HG03460 (cell line): ENCODE data around the gene BICDL1.
A peak's percentile ranks its signal among the peaks of the same experiment; 100 is the strongest.
"Not testable (repeated sequence)": the region's sequence is repeated elsewhere in the genome, so short reads cannot be mapped to it uniquely, and the experiment has no call there.

ENCODE experiments used
- ATAC-seq: cut with Tn5 transposase; IDR thresholded peaks from one replicate; pipeline ENCODE4 v1.9.1; 2021; ENCODE audit not compliant: unreplicated experiment

BICDL1 gene

GRCh38 chr12:119998471-119999245, 9.6 kb downstream of the BICDL1 start:
- no peak for ATAC-seq

- no peak for ATAC-seq
Observed at GRCh38 chr12:120000556-120000955, 11.5 kb downstream of the BICDL1 start.

DNA sequence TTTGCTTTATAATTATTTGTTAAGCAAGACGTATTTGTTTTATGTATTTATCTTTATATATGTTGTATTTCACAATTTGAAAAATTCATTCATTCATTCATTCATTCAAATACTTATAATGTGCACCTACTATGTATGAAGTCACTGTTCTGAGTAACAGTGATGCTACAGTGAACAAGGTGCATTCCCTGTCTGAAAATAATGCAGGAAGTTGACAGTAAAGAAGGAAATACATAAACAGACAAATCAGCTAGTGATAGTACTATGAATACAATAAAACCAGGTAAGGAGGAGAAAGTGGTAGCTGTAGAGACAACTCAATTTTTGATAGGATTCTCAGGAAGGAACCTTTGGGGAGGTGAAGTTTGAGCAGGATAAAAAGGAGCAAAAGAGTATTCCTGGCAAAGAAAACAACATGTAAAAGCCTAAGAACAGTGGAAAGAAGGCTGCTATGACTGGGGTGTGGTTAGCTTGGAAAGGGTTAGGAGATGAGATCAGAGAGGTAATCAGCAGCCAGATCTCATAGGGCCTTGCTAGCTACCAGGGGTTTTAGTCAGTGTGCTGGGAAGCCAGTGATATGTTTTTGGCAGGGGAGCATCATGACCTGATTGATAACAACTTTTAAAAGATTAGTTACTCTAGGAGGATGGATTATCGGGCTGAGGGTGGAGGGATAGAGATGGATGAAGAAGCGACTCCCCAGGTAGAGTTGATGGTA, 17.4 kb downstream of the BICDL1 start:
- no peak for ATAC-seq

DNA sequence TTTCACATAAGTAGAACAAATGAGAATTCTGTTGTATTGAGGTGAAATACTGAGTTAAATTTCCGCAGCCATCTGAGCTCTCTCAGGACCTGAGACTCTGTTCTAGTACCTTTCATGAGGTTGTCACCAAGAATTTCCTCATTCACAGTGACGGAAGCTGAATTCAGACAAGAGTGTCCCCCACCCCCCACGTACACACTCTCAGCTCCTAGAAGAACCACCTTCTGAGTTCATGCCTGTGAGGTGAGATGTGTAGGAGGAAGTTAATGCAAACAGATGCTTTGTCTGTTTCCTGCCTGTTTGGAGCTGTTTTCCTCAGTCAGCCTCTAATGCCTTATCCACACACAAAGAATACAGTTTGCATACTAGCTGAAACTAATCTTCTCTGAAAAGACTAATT, 18.2 kb downstream of the BICDL1 start:
- no peak for ATAC-seq

DNA sequence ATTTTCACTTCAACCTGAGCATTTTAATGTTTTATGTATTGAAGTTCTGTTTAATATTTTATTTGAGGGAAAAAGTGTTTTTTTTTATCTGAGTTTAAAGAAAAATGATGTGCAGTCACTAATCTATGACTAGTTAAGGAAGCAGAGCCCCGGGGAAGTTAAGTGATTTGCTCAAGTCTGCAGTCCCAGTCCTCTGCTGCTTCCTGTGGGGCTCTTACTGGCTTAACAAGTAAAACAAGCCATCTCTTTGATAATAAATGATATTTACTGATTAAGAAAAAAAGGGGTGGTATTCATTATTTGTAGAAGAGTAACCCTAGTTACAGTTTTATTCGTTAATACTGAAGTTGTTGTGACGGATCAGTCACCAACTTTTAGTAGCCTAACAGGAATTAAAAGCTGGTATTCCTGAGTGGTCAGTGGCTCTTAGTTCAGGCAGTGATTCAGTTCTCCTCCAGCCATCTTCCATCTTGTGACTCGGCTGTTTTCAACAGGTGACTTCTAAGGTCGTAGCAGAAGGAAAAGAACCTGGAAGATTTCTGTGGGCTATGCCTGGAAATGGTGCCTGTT, 21.7 kb downstream of the BICDL1 start:
- no peak for ATAC-seq

GRCh38 chr12:120012067-120012621, 23.1 kb downstream of the BICDL1 start:
- peak; percentile 69 for ATAC-seq

GRCh38 chr12:120013659-120014380, 24.8 kb downstream of the BICDL1 start:
- peak; percentile 60 for ATAC-seq

DNA sequence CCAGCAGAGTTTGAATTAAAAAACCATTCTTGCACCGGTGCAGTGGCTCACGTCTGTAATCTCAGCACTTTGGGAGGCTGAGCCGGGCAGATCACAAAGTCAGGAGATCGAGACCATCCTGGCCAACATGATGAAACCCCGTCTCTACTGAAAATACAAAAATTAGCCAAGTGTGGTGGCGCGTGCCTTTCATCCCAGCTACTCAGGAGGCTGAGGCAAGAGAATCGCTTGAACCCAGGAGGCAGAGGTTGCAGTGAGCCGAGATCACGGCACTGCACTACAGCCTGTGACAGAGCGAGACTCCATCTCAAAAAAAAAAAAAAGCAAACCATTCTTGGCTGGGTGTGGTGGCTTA, 25.3 kb downstream of the BICDL1 start:
- not testable (repeated sequence) for ATAC-seq

- ATAC-seq = no peak
Observed at GRCh38 chr12:120015313-120015712, 26.3 kb downstream of the BICDL1 start.

GRCh38 chr12:120016199-120016598, 27.2 kb downstream of the BICDL1 start:
- not testable (repeated sequence) for ATAC-seq

- no peak for ATAC-seq
Observed at GRCh38 chr12:120019197-120019596, 30.2 kb downstream of the BICDL1 start.

- no peak for ATAC-seq
Observed at GRCh38 chr12:120019938-120020337, 30.9 kb downstream of the BICDL1 start.

DNA sequence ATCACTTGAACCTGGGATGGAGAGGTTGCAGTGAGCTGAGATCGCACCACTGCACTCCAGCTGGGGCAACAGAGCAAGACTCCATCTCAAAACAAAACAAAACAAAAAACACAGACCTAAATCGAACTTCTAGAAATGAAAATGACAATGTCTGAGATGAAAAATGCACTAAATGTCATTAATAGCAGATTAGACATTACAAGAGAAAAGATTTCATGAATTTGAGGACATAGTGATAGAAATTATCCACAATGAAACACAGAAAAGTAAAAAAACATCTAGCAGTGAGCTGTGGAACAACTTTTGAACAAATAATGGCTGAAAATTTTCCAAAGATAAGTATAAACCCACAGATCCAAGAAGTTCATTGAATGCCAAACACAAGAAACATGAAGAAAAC, 35.2 kb downstream of the BICDL1 start:
- no peak for ATAC-seq

- no peak for ATAC-seq
Observed at GRCh38 chr12:120025640-120026039, 36.6 kb downstream of the BICDL1 start.

- no peak for ATAC-seq
Observed at GRCh38 chr12:120032242-120032641, 43.2 kb downstream of the BICDL1 start.

DNA sequence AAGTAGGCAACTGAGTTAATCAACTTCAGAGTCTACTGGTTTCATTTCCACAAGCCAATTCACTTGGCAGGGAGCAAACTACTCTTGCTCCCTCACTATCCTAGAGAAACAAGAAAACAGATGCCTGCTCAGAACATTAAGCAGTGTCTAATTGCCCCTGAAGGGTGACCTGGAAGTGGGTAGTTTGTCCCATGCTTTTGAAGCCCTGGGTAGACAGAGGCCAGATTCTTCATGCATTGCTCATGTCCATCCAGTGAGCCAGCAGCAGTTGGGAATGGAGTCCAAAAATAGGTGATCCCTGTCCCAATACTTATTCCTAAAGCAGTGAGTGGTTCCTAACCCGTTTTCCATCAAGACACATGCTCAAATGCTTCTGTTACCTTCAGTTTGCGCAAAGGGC, 48.8 kb downstream of the BICDL1 start:
- ATAC-seq = no peak

GRCh38 chr12:120039711-120040110, 50.7 kb downstream of the BICDL1 start:
- ATAC-seq = no peak

- no peak for ATAC-seq
Observed at GRCh38 chr12:120041386-120042231, 52.6 kb downstream of the BICDL1 start.

GRCh38 chr12:120045367-120045766, 56.3 kb downstream of the BICDL1 start:
- ATAC-seq = not testable (repeated sequence)

- ATAC-seq = no peak
Observed at GRCh38 chr12:120047072-120047471, 58.0 kb downstream of the BICDL1 start.
